BLaER1 (cell line): ENCODE data around the gene IL37.
A peak's percentile ranks its signal among the peaks of the same experiment; 100 is the strongest.

Experiments
- H3K27ac ChIP-seq: shearing (Covaris generic); formaldehyde crosslinking; 2 replicates; pipeline ENCODE4 v1.8.1; 2022
- H3K27me3 ChIP-seq: shearing (Covaris generic); formaldehyde crosslinking; 2 replicates; pipeline ENCODE4 v1.8.1; 2022
- H3K36me3 ChIP-seq: shearing (Covaris generic); formaldehyde crosslinking; 2 replicates; pipeline ENCODE4 v1.8.1; 2022
- H3K4me1 ChIP-seq: shearing (Covaris generic); formaldehyde crosslinking; 2 replicates; pipeline ENCODE4 v1.8.1; 2022
- H3K4me2 ChIP-seq: shearing (Covaris generic); formaldehyde crosslinking; 2 replicates; pipeline ENCODE4 v1.8.1; 2022
- H3K4me3 ChIP-seq: shearing (Covaris generic); formaldehyde crosslinking; 2 replicates; pipeline ENCODE4 v1.8.1; 2022
- H3K9ac ChIP-seq: shearing (Covaris generic); formaldehyde crosslinking; 2 replicates; pipeline ENCODE4 v1.8.1; 2022
- H3K9me3 ChIP-seq: shearing (Covaris generic); formaldehyde crosslinking; 2 replicates; pipeline ENCODE4 v1.8.1; 2022
- H4K20me1 ChIP-seq: shearing (Covaris generic); formaldehyde crosslinking; 2 replicates; pipeline ENCODE4 v1.8.1; 2022
- Cebpa-rat ChIP-seq: shearing (Covaris generic); IDR thresholded peaks from 2 replicates; pipeline ENCODE4 v1.8.1; 2022

Gene IL37, protein sequence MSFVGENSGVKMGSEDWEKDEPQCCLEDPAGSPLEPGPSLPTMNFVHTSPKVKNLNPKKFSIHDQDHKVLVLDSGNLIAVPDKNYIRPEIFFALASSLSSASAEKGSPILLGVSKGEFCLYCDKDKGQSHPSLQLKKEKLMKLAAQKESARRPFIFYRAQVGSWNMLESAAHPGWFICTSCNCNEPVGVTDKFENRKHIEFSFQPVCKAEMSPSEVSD

DNA sequence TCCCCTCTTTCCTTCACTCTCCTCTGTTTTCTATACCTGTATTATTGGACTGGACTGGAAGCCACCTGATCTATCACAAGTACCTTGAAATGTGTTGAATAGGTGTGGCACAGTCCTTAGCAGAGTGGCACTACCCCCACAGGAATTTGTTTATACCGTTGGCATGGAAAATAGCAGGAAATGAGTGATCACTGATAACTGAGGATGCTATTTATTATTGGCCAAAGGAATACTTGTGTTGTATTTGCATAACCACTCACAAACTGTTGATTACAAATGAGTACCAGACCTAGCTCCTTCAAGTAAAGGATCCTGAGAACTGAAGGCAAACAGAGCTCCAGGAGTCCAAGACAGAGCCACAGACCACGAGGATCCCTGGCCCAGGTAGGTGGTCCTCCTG is at the start of gene IL37:
Gene IL37 (plus strand): TSS at position 301 of the 400 bp plus-strand sequence. CDS start 1,848 bp downstream, outside the sequence.
- H3K36me3 ChIP-seq: no peaks in the 10 kb centered on the region
- H3K9me3 ChIP-seq: peaks cover 6% of the 10 kb centered on the region
- H3K4me1 ChIP-seq: no peaks in the 10 kb centered on the region
- no peak within 1 kb of the TSS for H3K27ac ChIP-seq
- no peaks in the 10 kb centered on the region for H3K27me3 ChIP-seq
- H4K20me1 ChIP-seq: no peaks in the 10 kb centered on the region
- H3K4me2 ChIP-seq: no peak within 1 kb of the TSS
- H3K4me3 ChIP-seq: no peak within 1 kb of the TSS
- H3K9ac ChIP-seq: no peak within 1 kb of the TSS
- TF ChIP-seq Cebpa-rat: no peak

DNA sequence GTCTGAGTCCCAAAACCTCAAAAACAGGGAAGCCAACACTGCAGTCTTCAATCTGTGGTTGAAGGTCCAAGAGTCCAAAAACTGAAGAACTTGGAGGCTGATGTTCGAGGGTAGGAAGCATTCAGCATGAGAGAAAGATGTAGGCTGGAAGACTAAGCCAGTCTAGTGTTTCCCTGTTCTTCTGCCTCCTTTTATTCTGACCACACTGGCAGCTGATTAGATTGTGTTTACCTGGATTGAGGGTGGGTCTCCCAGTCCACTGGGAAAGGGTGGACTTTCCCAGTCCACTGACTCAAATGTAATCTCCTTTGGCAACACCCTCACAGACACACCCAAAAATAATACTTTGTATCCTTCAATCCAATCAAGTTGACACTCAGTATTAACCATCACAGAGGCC is 46.9 kb upstream of the IL37 start:
- no peaks in the 10 kb centered on the region for H3K4me1 ChIP-seq
- H3K27ac ChIP-seq: no peak overlapping the region
- no peak overlapping the region for H3K9ac ChIP-seq
- no peak overlapping the region for H3K4me3 ChIP-seq
- no peaks in the 10 kb centered on the region for H3K27me3 ChIP-seq
- no peaks in the 10 kb centered on the region for H4K20me1 ChIP-seq
- H3K4me2 ChIP-seq: no peak overlapping the region
- no peaks in the 10 kb centered on the region for H3K36me3 ChIP-seq
- peaks cover 94% of the 10 kb centered on the region for H3K9me3 ChIP-seq
- no peak for TF ChIP-seq Cebpa-rat

DNA sequence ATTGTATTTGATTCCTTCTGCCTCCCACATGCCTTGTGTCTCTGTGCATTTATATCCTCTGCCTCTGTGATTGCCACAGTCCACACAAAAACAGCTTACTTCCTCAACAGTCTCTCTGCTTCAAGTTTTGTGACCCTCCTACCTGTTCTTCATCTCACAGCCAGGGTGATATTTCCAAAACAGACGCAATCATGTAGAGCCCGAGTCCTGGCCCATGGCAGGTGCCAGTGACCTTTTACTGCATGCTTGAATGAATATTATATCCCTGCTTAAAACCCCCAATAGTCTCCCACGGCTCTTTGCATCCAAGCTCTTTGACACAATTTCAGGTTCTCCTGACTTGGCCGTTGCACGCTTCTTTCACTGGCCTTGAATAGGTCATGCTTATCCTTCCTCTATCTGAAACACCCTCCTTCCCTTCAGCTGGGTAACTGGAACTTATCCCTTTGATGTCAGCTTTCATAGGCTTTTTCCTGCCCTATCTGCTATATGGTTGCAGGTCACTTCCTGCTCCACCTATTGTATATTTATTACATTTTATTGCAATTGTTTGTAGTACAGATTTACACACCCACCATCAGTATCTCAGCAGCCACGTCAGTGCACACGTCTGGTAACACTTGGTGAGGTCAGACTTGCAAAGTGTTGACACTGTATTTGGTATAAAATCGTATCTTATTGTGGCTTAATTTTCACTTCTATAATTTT is 44.7 kb upstream of the IL37 start:
- H3K4me1 ChIP-seq: peaks cover 3% of the 10 kb centered on the region
- no peak overlapping the region for H3K4me3 ChIP-seq
- H3K9ac ChIP-seq: no peak overlapping the region
- H3K4me2 ChIP-seq: no peak overlapping the region
- H3K27ac ChIP-seq: no peak overlapping the region
- no peak for TF ChIP-seq Cebpa-rat
- H3K9me3 ChIP-seq: peaks cover 75% of the 10 kb centered on the region
- no peaks in the 10 kb centered on the region for H3K27me3 ChIP-seq
- no peaks in the 10 kb centered on the region for H4K20me1 ChIP-seq
- no peaks in the 10 kb centered on the region for H3K36me3 ChIP-seq

DNA sequence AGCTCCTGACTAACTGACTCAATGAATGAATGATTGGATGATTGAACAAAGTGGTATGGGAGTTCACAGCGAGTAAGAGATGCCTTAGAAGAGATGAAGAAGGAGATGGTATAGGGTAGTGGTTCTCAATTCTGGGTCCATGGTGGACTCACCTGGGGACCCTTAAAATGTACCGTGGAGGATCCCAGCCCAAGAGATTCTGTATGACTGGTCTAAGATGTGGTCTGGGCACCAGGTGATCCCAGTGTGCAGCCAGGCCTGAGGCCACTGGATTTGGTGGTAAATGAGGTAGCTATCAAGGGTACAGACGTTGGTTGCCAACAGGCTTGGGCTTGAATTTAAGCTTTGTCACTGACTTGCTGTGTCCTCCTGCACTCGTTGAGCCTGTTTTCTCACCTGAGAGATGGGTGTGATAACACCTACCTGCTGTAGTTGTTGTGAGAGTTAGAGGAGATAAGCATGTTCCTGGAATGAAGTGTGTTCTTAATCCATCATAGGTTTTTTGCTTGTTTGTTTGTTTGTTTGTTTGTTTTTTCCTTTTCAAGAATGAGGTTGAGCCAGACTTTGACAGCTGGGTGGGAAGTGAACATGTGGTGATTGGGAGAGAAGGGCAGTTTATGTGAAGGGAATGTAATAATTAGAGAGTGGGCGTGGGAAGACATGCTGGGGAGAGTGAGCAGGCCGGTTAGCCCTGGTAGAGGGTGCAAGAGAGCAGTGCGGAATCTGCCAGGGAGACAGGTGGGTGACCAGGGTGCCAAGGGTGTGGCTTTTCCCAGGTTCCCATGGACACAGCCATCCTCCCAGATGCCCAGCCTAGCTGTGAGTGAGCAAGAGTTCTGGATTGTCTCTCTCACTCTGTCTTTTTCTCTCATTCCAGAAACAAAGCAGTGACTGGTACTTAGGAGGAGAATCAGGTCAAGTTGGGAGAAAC is 43.0 kb upstream of the IL37 start:
- peaks cover 60% of the 10 kb centered on the region for H3K9me3 ChIP-seq
- no peak overlapping the region for H3K9ac ChIP-seq
- H3K4me3 ChIP-seq: no peak overlapping the region
- no peaks in the 10 kb centered on the region for H3K27me3 ChIP-seq
- TF ChIP-seq Cebpa-rat: no peak
- H4K20me1 ChIP-seq: no peaks in the 10 kb centered on the region
- H3K36me3 ChIP-seq: no peaks in the 10 kb centered on the region
- H3K27ac ChIP-seq: no peak overlapping the region
- peaks cover 5% of the 10 kb centered on the region for H3K4me1 ChIP-seq
- no peak overlapping the region for H3K4me2 ChIP-seq

DNA sequence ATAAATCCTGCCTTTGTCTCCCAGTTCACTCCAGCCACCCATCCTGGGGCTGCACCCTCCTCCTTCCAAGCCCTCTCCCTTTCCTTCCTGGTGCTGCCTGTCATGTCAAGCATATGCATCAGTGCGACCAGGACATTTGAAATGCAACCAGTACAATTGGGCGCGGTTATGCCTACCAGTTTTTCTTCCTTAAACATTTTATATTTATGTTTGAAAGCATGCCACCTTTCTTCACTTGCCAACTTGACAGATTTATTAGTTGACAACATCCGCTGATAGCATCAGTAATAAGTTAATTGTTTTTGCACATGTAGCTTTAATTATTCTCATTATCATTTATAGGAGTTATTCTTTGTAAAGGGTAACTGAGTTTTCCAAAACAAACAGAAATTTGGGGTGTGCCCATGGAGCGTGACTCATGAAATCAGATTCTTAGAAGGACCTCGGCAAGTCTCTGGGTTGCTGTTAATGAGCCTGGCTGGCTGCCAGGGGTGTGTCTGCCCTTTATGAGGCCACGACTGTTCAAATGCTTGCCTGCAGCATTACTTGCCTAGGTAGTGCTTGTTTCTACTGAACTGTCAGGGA is 41.6 kb upstream of the IL37 start:
- no peak overlapping the region for H3K4me2 ChIP-seq
- no peaks in the 10 kb centered on the region for H3K36me3 ChIP-seq
- H3K27me3 ChIP-seq: no peaks in the 10 kb centered on the region
- no peak overlapping the region for H3K4me3 ChIP-seq
- no peaks in the 10 kb centered on the region for H4K20me1 ChIP-seq
- TF ChIP-seq Cebpa-rat: no peak
- H3K27ac ChIP-seq: no peak overlapping the region
- H3K9me3 ChIP-seq: peaks cover 47% of the 10 kb centered on the region
- H3K9ac ChIP-seq: no peak overlapping the region
- H3K4me1 ChIP-seq: peaks cover 5% of the 10 kb centered on the region

DNA sequence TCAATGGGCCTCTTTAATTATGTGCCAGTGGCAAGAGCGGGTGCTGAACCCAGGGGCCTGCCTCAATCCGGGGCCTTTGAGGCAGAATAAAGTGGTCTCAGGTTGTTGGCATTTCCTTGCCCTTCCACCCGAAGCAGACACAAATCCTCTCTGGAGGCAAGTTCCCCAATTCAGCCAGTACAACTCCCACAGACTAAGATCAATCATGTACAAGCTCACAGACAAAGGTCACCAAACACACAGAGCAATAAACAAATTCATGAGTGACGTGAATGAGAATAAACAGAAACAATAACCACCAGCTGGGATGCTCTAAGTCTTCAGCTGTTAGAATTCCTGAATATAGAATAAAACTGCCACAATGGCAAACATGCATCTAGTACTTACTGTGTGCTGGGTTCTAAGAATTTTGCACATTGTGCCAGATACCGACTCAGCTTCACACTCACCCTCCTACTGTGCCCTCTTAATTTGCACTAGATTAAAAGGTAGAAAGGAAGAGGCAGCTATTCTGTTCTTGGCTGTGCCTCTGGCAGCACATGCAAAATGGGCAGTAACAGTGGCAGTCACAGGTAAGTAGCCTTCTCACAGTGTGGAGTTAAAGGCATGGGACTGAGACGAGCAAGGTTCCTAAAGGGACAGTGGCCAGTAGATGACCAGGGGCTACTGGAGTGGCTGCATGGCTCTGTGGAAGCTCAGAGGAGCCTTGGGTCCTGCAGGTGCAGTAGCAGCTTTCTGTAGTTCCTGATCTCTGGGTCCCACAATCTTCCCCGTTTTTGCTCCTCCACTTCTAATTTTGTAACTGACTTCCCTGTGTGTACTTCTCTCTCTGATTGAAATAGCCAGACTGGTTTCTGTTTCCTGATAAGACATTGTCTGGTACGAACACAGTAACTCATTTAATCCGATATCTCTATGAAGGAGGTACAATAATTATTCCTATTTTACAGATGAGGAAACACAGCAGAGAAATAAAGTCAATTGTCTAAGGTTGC is 39.8 kb upstream of the IL37 start:
- Histone ChIP-seq H3K27ac (no peak overlapping the region), H3K4me3 (no peak overlapping the region), H4K20me1 (no peaks in the 10 kb centered on the region), H3K9me3 (peaks cover 29% of the 10 kb centered on the region), H3K4me2 (peak overlapping the region; percentile 5; the same call in 1 of the 2 replicates), H3K36me3 (no peaks in the 10 kb centered on the region), H3K9ac (no peak overlapping the region), H3K4me1 (peaks cover 5% of the 10 kb centered on the region), H3K27me3 (no peaks in the 10 kb centered on the region)
- TF ChIP-seq Cebpa-rat: no peak

DNA sequence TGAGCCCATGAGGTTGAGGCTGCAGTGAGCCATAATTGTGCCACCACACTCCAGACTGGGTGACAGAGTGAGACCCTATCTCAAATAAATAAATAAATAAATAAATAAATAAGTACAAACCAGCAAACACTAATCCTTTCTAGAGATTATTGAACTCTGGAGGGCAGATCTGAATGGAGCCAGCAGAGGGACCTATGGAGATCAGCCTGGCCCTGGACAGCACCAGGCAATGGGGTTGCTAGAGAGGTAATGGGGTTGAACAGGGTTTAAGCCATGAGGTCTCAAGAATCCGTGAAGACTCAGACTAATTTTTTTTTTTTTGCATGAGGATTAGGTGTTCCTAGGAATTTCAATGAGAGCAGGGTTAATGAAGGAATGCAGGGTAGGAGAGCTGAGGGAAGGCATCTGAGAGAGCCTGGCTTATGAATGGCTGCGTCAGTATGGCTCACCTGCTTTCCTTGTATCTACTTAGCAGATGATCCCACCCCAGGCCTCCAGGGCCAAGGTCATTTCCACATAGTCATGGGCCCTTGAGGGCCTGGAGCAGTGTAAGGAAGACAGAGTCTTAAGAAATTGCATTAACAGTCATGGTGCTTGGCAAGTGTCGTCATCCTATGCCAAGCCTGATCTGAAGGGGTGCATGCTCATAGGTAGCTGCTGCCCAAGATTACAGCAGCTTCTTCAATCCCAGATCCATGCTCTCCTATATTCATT is 34.6 kb upstream of the IL37 start:
- Histone ChIP-seq H4K20me1 (no peaks in the 10 kb centered on the region), H3K36me3 (no peaks in the 10 kb centered on the region), H3K4me3 (no peak overlapping the region), H3K4me1 (peaks cover 30% of the 10 kb centered on the region), H3K4me2 (no peak overlapping the region), H3K27me3 (no peaks in the 10 kb centered on the region), H3K9ac (no peak overlapping the region), H3K27ac (no peak overlapping the region), H3K9me3 (peaks cover 7% of the 10 kb centered on the region)
- no peak for TF ChIP-seq Cebpa-rat

DNA sequence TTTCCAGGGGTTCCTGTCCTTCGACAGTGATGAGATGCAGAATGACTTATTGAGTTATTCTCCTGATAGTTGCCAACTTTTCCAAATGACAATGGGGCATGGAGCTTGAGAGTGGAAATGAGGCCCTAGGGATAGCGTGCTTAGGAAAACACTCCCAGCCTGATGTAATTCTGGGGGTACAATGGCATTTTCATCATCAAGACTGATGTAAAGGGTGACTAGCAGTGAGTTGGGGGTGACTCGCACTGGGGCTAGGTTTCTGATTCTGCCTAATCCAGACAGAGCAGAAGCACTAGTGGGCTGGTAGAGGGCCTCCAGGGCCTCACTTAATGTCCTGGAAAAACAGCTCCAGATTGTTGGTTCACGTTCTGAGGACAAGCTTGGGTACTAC is 34.0 kb upstream of the IL37 start:
- H3K27ac ChIP-seq: no peak overlapping the region
- H3K4me1 ChIP-seq: peaks cover 34% of the 10 kb centered on the region
- H3K9me3 ChIP-seq: peaks cover 6% of the 10 kb centered on the region; the same call in 1 of the 2 replicates
- no peaks in the 10 kb centered on the region for H3K27me3 ChIP-seq
- TF ChIP-seq Cebpa-rat: no peak
- H3K9ac ChIP-seq: no peak overlapping the region
- H3K36me3 ChIP-seq: no peaks in the 10 kb centered on the region
- no peak overlapping the region for H3K4me2 ChIP-seq
- no peaks in the 10 kb centered on the region for H4K20me1 ChIP-seq
- no peak overlapping the region for H3K4me3 ChIP-seq
